ENCODE results near the gene MROH2A. TPM values are rescaled to one million over a fixed set of nuclear protein-coding genes. Genes with fewer than 3 reads are reported as not detected.

MROH2A gene
- total RNA-seq, 1 experiment from 2014 or later: not detected

GRCh38 chr2:233823731-233824121 lies 45.6 kb downstream of the MROH2A start:
- no peaks in the 10 kb centered on the region for H3K27me3 ChIP-seq (ENCODE audit: insufficient read depth, low read length)
- H3K79me2 ChIP-seq (ENCODE audit: insufficient read depth, low read length): no peaks in the 10 kb centered on the region
- H2AFZ ChIP-seq (ENCODE audit: low read depth, low read length, poor library complexity, severe bottlenecking): no peak overlapping the region
- BruUV-seq (replicated peaks): no TSS peak
- H3K36me3 ChIP-seq (ENCODE audit: control insufficient read depth in 1 of 2, insufficient read depth in 2 of 2, low read length in 2 of 2): no peaks in the 10 kb centered on the region
- no peaks in the 10 kb centered on the region for H3K9me2 ChIP-seq (ENCODE audit: insufficient read depth)
- ChIA-PET CTCF (no interaction called here), POLR2A (no interaction called here), RAD21 (ENCODE audit: low non-redundant PET in 1 of 2, low total read pairs in 2 of 2, uncharacterized antibody in 2 of 2, unreplicated experiment in 2 of 2) (no interaction called here)
- TF ChIP-seq ZBTB33 (IDR thresholded peaks at IDR 0.05; ENCODE audit: extremely low read depth, insufficient replicate concordance, low read length) (no peak), FOSL1 (IDR thresholded peaks at IDR 0.05; ENCODE audit: low read depth) (no peak), POLR2AphosphoS5 (IDR thresholded peaks at IDR 0.05; ENCODE audit: low read depth, low read length) (no peak), CTCF (IDR thresholded peaks at IDR 0.05 in 2 of 3, conservative IDR thresholded peaks at IDR 0.05 in 1 of 3; ENCODE audit: borderline replicate concordance in 1 of 3, insufficient read depth in 1 of 3, low read depth in 2 of 3, low read length in 2 of 3) (no peak), ZFX (IDR thresholded peaks at IDR 0.05) (no peak), POLR2A (IDR thresholded peaks at IDR 0.05; ENCODE audit: borderline replicate concordance, extremely low read depth, insufficient read depth, insufficient read length) (no peak), CBX3 (IDR thresholded peaks at IDR 0.05; ENCODE audit: low read depth) (no peak), RAD21 (IDR thresholded peaks at IDR 0.05; ENCODE audit: low read depth) (no peak), MAX (IDR thresholded peaks at IDR 0.05) (no peak), SP1 (IDR thresholded peaks at IDR 0.05; ENCODE audit: low read depth) (no peak), ZNF274 (IDR thresholded peaks at IDR 0.05; ENCODE audit: low read depth, low read length) (no peak), YY1 (IDR thresholded peaks at IDR 0.05; ENCODE audit: extremely low read depth, insufficient replicate concordance, low read depth, low read length) (no peak), TCF7L2 (IDR thresholded peaks at IDR 0.05; ENCODE audit: borderline replicate concordance, extremely low read depth, insufficient read depth, insufficient read length) (no peak), REST (IDR thresholded peaks at IDR 0.05; ENCODE audit: low read depth) (no peak), JUND (IDR thresholded peaks at IDR 0.05) (no peak), EZH2phosphoT487 (IDR thresholded peaks at IDR 0.05; ENCODE audit: borderline replicate concordance) (no peak), CEBPB (IDR thresholded peaks at IDR 0.05; ENCODE audit: low read depth) (no peak), SRF (IDR thresholded peaks at IDR 0.05; ENCODE audit: low read depth) (no peak), EZH2 (IDR thresholded peaks at IDR 0.05) (no peak)
- no peaks in the 10 kb centered on the region for H4K20me1 ChIP-seq (ENCODE audit: insufficient read depth)
- ATAC-seq: no peak
- H3K4me3 ChIP-seq (replicated peaks in 1 of 2; ENCODE audit: low read depth in 1 of 2, low read length in 2 of 2): no peak overlapping the region
- H3K9me3 ChIP-seq (ENCODE audit: control insufficient read depth in 1 of 2, insufficient read depth in 1 of 2, low read depth in 1 of 2, low read length in 2 of 2): no peaks in the 10 kb centered on the region
- no peak overlapping the region for H3K9ac ChIP-seq (ENCODE audit: low read length)
- H3K4me1 ChIP-seq (ENCODE audit: control insufficient read depth in 1 of 2, insufficient read depth in 2 of 2, low read length in 2 of 2): no peaks in the 10 kb centered on the region
- no peak for DNase-seq (ENCODE audit: low read depth, low spot score)
- no peak overlapping the region for H3K27ac ChIP-seq (ENCODE audit: low read depth, low read length)
- intact Hi-C loops (cut with micrococcal nuclease): no loop called here
- H3K4me2 ChIP-seq (ENCODE audit: low read length): no peak overlapping the region

All from HCT116 (cell line).